ENCODE measurements around the gene LIPC. TPM values are rescaled to one million over a fixed set of nuclear protein-coding genes. Genes with fewer than 3 reads are reported as not detected.

The LIPC gene
- total RNA-seq, 2 donors from 2014 or later, result 0.52 to 0.59 TPM

DNA sequence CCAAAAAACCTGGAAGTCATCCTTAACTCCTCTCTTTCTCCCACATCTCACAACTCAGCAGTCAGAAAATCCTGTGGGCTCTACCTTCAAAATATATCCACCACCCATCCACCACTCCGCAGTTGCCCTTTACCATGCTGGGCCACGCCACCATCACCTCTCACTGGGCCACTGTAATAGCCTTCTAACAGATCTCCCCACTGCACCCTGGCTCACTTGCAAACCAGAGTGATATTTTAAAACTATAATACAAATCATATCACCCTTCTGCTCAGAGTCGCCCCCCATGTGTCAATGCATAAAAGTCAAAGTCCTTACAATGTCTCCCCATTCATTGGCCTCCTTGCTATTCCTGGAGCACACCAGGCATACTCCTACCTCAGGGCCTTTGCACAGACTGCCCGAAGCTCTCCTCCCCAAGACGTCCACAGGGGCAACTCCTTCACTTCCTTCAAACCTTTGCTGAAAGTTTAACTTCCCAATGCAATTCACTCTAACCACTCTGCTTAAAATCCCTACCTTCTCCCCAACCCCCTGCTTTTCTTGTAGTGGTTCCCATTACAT is 1.5 kb upstream of the LIPC start:
- no peak for DNase-seq (ENCODE audit: low spot score)
- Histone ChIP-seq H3K9me3 (no peaks in the 10 kb centered on the region), H3K4me1 (peaks cover 0 to 21% of the 10 kb centered on the region in 2 donors), H3K36me3 (no peaks in the 10 kb centered on the region), H3K27me3 (no peaks in the 10 kb centered on the region), H3K4me3 (no peak overlapping the region), H3K27ac (no peak overlapping the region)
- TF ChIP-seq, protein P1, sequence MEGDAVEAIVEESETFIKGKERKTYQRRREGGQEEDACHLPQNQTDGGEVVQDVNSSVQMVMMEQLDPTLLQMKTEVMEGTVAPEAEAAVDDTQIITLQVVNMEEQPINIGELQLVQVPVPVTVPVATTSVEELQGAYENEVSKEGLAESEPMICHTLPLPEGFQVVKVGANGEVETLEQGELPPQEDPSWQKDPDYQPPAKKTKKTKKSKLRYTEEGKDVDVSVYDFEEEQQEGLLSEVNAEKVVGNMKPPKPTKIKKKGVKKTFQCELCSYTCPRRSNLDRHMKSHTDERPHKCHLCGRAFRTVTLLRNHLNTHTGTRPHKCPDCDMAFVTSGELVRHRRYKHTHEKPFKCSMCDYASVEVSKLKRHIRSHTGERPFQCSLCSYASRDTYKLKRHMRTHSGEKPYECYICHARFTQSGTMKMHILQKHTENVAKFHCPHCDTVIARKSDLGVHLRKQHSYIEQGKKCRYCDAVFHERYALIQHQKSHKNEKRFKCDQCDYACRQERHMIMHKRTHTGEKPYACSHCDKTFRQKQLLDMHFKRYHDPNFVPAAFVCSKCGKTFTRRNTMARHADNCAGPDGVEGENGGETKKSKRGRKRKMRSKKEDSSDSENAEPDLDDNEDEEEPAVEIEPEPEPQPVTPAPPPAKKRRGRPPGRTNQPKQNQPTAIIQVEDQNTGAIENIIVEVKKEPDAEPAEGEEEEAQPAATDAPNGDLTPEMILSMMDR (IDR thresholded peaks at IDR 0.05), result no peak

DNA sequence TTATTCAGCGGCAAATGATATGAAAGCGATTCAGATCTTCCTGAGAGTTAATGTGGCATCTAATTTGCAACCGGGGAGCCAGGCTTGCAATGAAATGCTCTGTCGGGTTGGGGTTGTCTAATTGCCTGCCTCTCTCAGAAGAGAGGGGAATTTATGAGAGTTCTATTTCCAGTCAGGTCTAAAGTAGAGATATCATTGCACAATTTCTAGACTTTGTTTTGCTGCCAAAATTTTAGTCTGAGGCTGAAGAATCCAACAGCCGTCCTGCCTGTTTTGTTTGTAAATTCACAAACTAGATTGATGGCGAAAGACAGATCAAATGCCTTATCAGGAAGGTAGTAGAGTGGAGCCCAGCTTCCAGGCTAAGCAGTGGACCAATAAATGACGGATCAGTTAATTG is 610 bp downstream of the LIPC start:
- H3K4me3 ChIP-seq, result no peak overlapping the region
- H3K9me3 ChIP-seq, result no peaks in the 10 kb centered on the region
- H3K27ac ChIP-seq, result no peak overlapping the region
- TF ChIP-seq, protein P1 (IDR thresholded peaks at IDR 0.05), result no peak
- no peaks in the 10 kb centered on the region for H3K36me3 ChIP-seq
- DNase-seq (ENCODE audit: low spot score), result no peak
- peaks cover 0 to 12% of the 10 kb centered on the region in 2 donors for H3K4me1 ChIP-seq
- H3K27me3 ChIP-seq, result no peaks in the 10 kb centered on the region

DNA sequence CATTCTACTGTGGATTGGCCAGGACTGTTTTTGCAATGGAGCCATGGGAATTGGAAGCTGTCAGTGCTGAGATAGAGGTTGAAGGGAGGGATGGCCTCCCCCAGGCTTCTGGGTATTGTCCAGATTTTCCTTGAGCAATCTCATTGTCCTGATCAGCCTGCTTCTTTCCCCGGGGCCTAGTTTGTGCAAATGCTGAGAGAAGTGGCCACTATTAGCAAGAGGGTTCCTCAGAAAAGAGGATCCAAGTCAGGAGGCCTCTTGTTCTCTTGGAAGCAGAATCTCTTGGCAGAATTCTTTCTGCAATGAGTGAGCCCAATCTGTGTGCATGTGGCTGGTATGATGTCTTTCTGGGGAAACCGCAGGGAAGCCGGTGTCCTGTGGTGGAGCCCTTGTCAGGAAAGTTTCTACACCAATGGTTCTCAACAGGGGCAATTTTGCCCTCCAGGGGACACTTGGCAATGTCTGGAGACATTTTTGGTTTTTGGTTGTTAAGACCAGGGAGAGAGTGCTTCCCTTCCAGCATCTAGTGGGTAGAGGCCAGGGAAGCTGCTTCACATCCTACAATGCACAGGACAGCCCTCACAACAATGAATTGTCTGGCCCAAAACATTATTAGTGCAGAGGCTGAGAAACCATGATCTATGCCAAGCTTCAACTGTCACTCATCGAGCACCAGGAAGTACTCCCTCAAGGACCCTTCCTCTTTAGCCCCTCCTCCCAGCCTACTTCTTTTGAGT is 2.0 kb downstream of the LIPC start:
- Histone ChIP-seq H3K4me3 (no peak overlapping the region), H3K27ac (no peak overlapping the region), H3K4me1 (peaks cover 0 to 17% of the 10 kb centered on the region in 2 donors), H3K27me3 (no peaks in the 10 kb centered on the region), H3K9me3 (no peaks in the 10 kb centered on the region), H3K36me3 (no peaks in the 10 kb centered on the region)
- TF ChIP-seq, protein P1 (IDR thresholded peaks at IDR 0.05), result no peak
- DNase-seq (ENCODE audit: low spot score), result peak; percentile 59

DNA sequence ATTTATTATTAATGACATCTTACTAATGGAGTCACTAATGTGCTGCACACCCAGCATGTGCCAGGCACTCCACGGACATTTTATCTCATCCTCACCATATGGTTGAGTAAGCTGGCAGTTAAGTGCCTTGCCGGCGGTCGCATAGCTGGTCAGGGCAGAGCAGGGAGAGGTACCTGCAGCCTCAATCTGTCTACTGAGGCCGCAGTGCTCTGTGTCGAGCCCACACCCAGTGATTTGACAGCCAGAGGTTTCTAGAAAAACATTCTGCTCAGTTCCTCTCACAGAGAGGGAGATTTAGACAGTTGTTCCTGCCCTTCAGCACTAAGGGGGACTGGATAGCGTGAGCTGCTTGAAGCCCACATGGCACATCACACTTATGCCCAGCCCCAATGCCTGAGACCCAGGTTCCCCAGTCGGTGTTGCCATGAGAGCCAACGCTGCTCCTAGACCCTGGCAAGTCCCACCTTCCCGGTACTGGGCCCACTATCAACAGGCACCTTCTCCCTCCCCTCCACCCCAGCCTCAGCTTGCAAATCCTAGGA is 2.6 kb downstream of the LIPC start:
- Histone ChIP-seq H3K4me1 (peaks cover 0 to 23% of the 10 kb centered on the region in 2 donors), H3K27ac (no peak overlapping the region), H3K27me3 (no peaks in the 10 kb centered on the region), H3K36me3 (no peaks in the 10 kb centered on the region), H3K4me3 (no peak overlapping the region), H3K9me3 (no peaks in the 10 kb centered on the region)
- DNase-seq (ENCODE audit: low spot score), result peak; percentile 34
- TF ChIP-seq, protein P1 (IDR thresholded peaks at IDR 0.05), result no peak

DNA sequence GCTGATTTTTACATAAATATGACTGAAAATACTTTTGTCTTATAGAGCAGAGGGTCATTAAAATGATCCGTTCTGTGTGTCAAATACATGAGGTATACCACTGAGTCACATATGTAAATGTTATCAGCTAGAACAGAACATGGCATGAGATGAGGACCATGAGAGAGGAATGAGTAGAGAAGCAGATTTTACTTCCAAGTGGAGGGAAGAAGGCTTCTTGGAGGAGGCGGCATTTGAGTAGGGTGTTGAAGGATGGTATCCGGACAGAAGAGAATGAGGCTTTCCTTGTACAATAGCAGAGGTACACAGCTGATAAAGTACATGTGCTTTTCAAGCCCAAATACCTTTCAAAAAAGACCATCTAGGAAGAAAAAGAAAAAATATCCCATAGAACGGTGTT is 4.8 kb downstream of the LIPC start:
- TF ChIP-seq, protein P1 (IDR thresholded peaks at IDR 0.05), result no peak
- no peaks in the 10 kb centered on the region for H3K9me3 ChIP-seq
- no peaks in the 10 kb centered on the region for H3K27me3 ChIP-seq
- H3K36me3 ChIP-seq, result no peaks in the 10 kb centered on the region
- H3K4me3 ChIP-seq, result no peak overlapping the region
- H3K27ac ChIP-seq, result no peak overlapping the region
- DNase-seq (ENCODE audit: low spot score), result no peak
- peaks cover 0 to 44% of the 10 kb centered on the region in 2 donors for H3K4me1 ChIP-seq

Data from right atrium auricular region (tissue), 2 donors.